Measurements from ENCODE around the gene KMT5B.

KMT5B gene

GRCh38 chr11:68121067-68121899, 91.8 kb downstream of the KMT5B start, which contains the start of gene CHKA (continued):
- no peak for TF ChIP-seq ZNF175 (tag by site-specific recombination; IDR thresholded peaks at IDR 0.05)
- no peak for TF ChIP-seq ZNF148 (tag by site-specific recombination; IDR thresholded peaks at IDR 0.05; ENCODE audit: borderline replicate concordance)
- TF ChIP-seq KLF9 (tag by site-specific recombination; IDR thresholded peaks at IDR 0.05; ENCODE audit: low read depth), result peak; percentile 41; the same call in 1 of the 2 replicates
- peak; percentile 54; the same call in 1 of the 2 replicates for TF ChIP-seq ZNF629 (tag by site-specific recombination; IDR thresholded peaks at IDR 0.05)
- TF ChIP-seq ZNF76 (tag by site-specific recombination; IDR thresholded peaks at IDR 0.05; ENCODE audit: borderline replicate concordance, low read depth), result peak; percentile 61; the same call in 1 of the 2 replicates
- no peak for TF ChIP-seq ZNF324 (tag by site-specific recombination; IDR thresholded peaks at IDR 0.05)
- no peak for TF ChIP-seq ZFP41 (tag by site-specific recombination; IDR thresholded peaks at IDR 0.05; ENCODE audit: borderline replicate concordance)
- no peak for TF ChIP-seq ZNF280C (tag by site-specific recombination; IDR thresholded peaks at IDR 0.05)
- no peak for TF ChIP-seq ZNF513 (tag by site-specific recombination; IDR thresholded peaks at IDR 0.05)
- peak; percentile 44; the same call in 1 of the 2 replicates for TF ChIP-seq ZEB2 (tag by site-specific recombination; IDR thresholded peaks at IDR 0.05)
- TF ChIP-seq ZNF37A (tag by site-specific recombination; IDR thresholded peaks at IDR 0.05), result no peak
- TF ChIP-seq ZNF707 (tag by site-specific recombination; IDR thresholded peaks at IDR 0.05), result no peak
- no peak for TF ChIP-seq ZNF26 (tag by site-specific recombination; IDR thresholded peaks at IDR 0.05)
- TF ChIP-seq ZBTB44 (tag by site-specific recombination; IDR thresholded peaks at IDR 0.05), result no peak
- TF ChIP-seq ZBTB21 (tag by site-specific recombination; IDR thresholded peaks at IDR 0.05), result no peak
- TF ChIP-seq ZNF248 (tag by site-specific recombination; IDR thresholded peaks at IDR 0.05), result no peak
- TF ChIP-seq ZNF433 (tag by site-specific recombination; IDR thresholded peaks at IDR 0.05; ENCODE audit: low read depth), result no peak
- no peak for TF ChIP-seq ZSCAN5A (tag by site-specific recombination; IDR thresholded peaks at IDR 0.05)
- no peak for TF ChIP-seq ZNF302 (tag by site-specific recombination; IDR thresholded peaks at IDR 0.05; ENCODE audit: low read depth)
- TF ChIP-seq ZSCAN23 (tag by site-specific recombination; IDR thresholded peaks at IDR 0.05), result no peak
- TF ChIP-seq MYNN (tag by site-specific recombination; IDR thresholded peaks at IDR 0.05; ENCODE audit: borderline replicate concordance), result no peak
- TF ChIP-seq ZNF624 (tag by site-specific recombination; IDR thresholded peaks at IDR 0.05), result no peak
- no peak for TF ChIP-seq KLF7 (tag by site-specific recombination; IDR thresholded peaks at IDR 0.05; ENCODE audit: borderline replicate concordance)
- no peak for TF ChIP-seq ZNF488 (tag by site-specific recombination; IDR thresholded peaks at IDR 0.05)
- TF ChIP-seq ZNF548 (tag by site-specific recombination; IDR thresholded peaks at IDR 0.05), result no peak
- no peak for TF ChIP-seq ZNF274 (IDR thresholded peaks at IDR 0.05; ENCODE audit: low read length)
- no peak for TF ChIP-seq ZNF274 (tag by site-specific recombination; IDR thresholded peaks at IDR 0.05; ENCODE audit: borderline replicate concordance)
- no peak for TF ChIP-seq ZNF670 (tag by site-specific recombination; IDR thresholded peaks at IDR 0.05; ENCODE audit: low read depth)

Data from HEK293 (cell line).